ENCODE results near the gene RASGRF1. TPM values are rescaled to one million over a fixed set of nuclear protein-coding genes. Genes with fewer than 3 reads are reported as not detected.

The RASGRF1 gene
- total and polyA plus RNA-seq, 9 of the 15 experiments (the other 6 are each of a cell fraction or from before 2014, with no cell fraction given) = 0.03 to 0.58 (median 0.06) TPM; not detected in 1

- TF ChIP-seq HNRNPLL (IDR thresholded peaks at IDR 0.05; ENCODE audit: low read depth, low read length, poor library complexity, severe bottlenecking) (peak; percentile 89), CBX2 (IDR thresholded peaks at IDR 0.05; ENCODE audit: insufficient read depth, low read length, poor library complexity, severe bottlenecking) (no peak), NR2C2 (CRISPR knock-in tag; IDR thresholded peaks at IDR 0.05) (no peak), NR2C2 (tag; IDR thresholded peaks at IDR 0.05) (no peak), ESRRA (IDR thresholded peaks at IDR 0.05; ENCODE audit: borderline replicate concordance, low read depth) (peak; percentile 27; the same call in 1 of the 2 replicates), MYNN (IDR thresholded peaks at IDR 0.05) (no peak), MYNN (CRISPR knock-in tag; IDR thresholded peaks at IDR 0.05) (no peak), ZKSCAN8 (CRISPR knock-in tag; IDR thresholded peaks at IDR 0.05) (no peak), ZKSCAN1 (IDR thresholded peaks at IDR 0.05; ENCODE audit: low read depth, low read length) (no peak), RERE (CRISPR knock-in tag; IDR thresholded peaks at IDR 0.05; ENCODE audit: borderline replicate concordance) (no peak), EZH2 (IDR thresholded peaks at IDR 0.05; ENCODE audit: borderline replicate concordance, low read depth, low read length) (no peak), TRIM24 (IDR thresholded peaks at IDR 0.05) (no peak), CREB3 (tag; conservative IDR thresholded peaks at IDR 0.05; ENCODE audit: low read depth) (no peak), TFAM (CRISPR knock-in tag; conservative IDR thresholded peaks at IDR 0.05) (no peak), ILF3 (IDR thresholded peaks at IDR 0.05; ENCODE audit: borderline replicate concordance) (no peak), DPF2 (IDR thresholded peaks at IDR 0.05) (peak; percentile 64; the same call in 1 of the 2 replicates), SAFB (IDR thresholded peaks at IDR 0.05; ENCODE audit: borderline replicate concordance, low read depth, low read length) (no peak), BRD9 (IDR thresholded peaks at IDR 0.05; ENCODE audit: low read depth, partially characterized antibody) (no peak), HLTF (IDR thresholded peaks at IDR 0.05) (no peak), HMBOX1 (IDR thresholded peaks at IDR 0.05) (peak; percentile 79; the same call in 1 of the 2 replicates), ZNF354B (CRISPR knock-in tag; IDR thresholded peaks at IDR 0.05) (no peak), KDM1A (IDR thresholded peaks at IDR 0.05) (no peak)
Measured at GRCh38 chr15:78944669-78945407, 145.7 kb downstream of the RASGRF1 start, which contains the start of gene CTSH (continued).
